Kidney (tissue), 14 donors: ENCODE results near the gene APP. TPM values are rescaled to one million over a fixed set of nuclear protein-coding genes. Genes with fewer than 3 reads are reported as not detected.

ENCODE experiments used
- DNase-seq, 5 donors: peaks; one replicate each; pipeline ENCODE4 v3.0.0-alpha.2; 2013 to 2020
- FAIRE-seq: peaks from 2 replicates; lab custom pipeline; 2012; peaks lifted over from hg19 to GRCh38; lab: Jason Lieb, UNC
- H3K27ac ChIP-seq, 2 donors: one replicate each; pipeline ENCODE4 v1.7.0; 2013; ENCODE audit warnings: low read depth in 2 of 2, low read length in 2 of 2, inconsistent platforms in 1 of 2
- H3K27me3 ChIP-seq: one replicate; pipeline ENCODE4 v1.7.1; 2013; ENCODE audit warnings: low read length, inconsistent platforms; ENCODE audit not compliant: control insufficient read depth, insufficient read depth
- H3K36me3 ChIP-seq, 3 donors: one replicate each; pipeline versions ENCODE4 v1.7.0 to v1.7.1; 2013; ENCODE audit warnings: low read length in 3 of 3, control low read depth in 1 of 3, inconsistent platforms in 1 of 3; ENCODE audit not compliant: insufficient read depth in 3 of 3, control insufficient read depth in 2 of 3
- H3K4me1 ChIP-seq, 3 donors: one replicate each; pipeline versions ENCODE4 v1.7.0 to v1.7.1; 2013; ENCODE audit warnings: low read length in 3 of 3, inconsistent platforms in 1 of 3, low read depth in 1 of 3; ENCODE audit not compliant: control insufficient read depth in 2 of 3, insufficient read depth in 2 of 3
- H3K4me3 ChIP-seq, 3 donors: one replicate each; pipeline versions ENCODE4 v1.7.0 to v1.8.1; 2013; ENCODE audit warnings: low read length in 3 of 3, control low read depth in 1 of 3, inconsistent platforms in 1 of 3
- H3K9ac ChIP-seq, 3 donors: one replicate each; pipeline versions ENCODE4 v1.7.0 to v1.7.1; 2013; ENCODE audit warnings: low read length in 3 of 3, control low read depth in 1 of 3, inconsistent platforms in 1 of 3
- H3K9me3 ChIP-seq, 3 donors: one replicate each; pipeline versions ENCODE4 v1.7.0 to v1.7.1; 2013; ENCODE audit warnings: low read length in 3 of 3, control low read depth in 1 of 3, inconsistent platforms in 1 of 3; ENCODE audit not compliant: control insufficient read depth in 2 of 3, insufficient read depth in 1 of 3
- intact Hi-C: fragments of 100-400 bp; cut with DNase I; formaldehyde crosslinking; loops from one replicate; pipeline ENCODE4 v1.11.1; 2022
- polyA plus RNA-seq: library from polyadenylated mRNA; stranded (reverse); fragments of 350-450 nt; fragmentation: Illumina TruSeq; extraction: RNeasy Lipid Tissue Mini Kit (QIAGEN cat#74804); gene quantifications from one replicate; pipeline ENCODE4 v1.2.3, GENCODE V29; 2014; ENCODE audit warnings: low read depth, low replicate concordance; ENCODE audit not compliant: insufficient read depth
- total RNA-seq: library from RNA; stranded (reverse); fragmentation: NEBNext Ultra II Directional; extraction: Animal tissue kit (Norgen Biotek cat#: 25700); gene quantifications from one replicate; pipeline ENCODE4 v1.2.1, GENCODE V29; 2021
- TF ChIP-seq, protein P1 (sequence below): IDR thresholded peaks from 3 replicates; pipeline ENCODE4 v1.5.1; 2012; ENCODE audit warnings: mild to moderate bottlenecking, moderate library complexity, borderline replicate concordance; ENCODE audit not compliant: insufficient read depth; ENCODE audit errors: extremely low read depth
- donor health status: control.
- donor health status: control.
- donor health status: control.
- donor health status: control.
- donor health status: control.
- donor health status: DM: yes; HTN: yes; CAD: no.
- donor health status: Normal renal cell carcinoma (clear cell type).

APP gene
- total and polyA plus RNA-seq, 2 donors from 2014 or later: 472 to 1,303 TPM

GRCh38 chr21:25965951-25966707, 204.4 kb downstream of the APP start:
- peak overlapping the region in 1 of 2 donors; percentile 48 for H3K27ac ChIP-seq
- TF ChIP-seq, protein P1, sequence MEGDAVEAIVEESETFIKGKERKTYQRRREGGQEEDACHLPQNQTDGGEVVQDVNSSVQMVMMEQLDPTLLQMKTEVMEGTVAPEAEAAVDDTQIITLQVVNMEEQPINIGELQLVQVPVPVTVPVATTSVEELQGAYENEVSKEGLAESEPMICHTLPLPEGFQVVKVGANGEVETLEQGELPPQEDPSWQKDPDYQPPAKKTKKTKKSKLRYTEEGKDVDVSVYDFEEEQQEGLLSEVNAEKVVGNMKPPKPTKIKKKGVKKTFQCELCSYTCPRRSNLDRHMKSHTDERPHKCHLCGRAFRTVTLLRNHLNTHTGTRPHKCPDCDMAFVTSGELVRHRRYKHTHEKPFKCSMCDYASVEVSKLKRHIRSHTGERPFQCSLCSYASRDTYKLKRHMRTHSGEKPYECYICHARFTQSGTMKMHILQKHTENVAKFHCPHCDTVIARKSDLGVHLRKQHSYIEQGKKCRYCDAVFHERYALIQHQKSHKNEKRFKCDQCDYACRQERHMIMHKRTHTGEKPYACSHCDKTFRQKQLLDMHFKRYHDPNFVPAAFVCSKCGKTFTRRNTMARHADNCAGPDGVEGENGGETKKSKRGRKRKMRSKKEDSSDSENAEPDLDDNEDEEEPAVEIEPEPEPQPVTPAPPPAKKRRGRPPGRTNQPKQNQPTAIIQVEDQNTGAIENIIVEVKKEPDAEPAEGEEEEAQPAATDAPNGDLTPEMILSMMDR: no peak
- H3K27me3 ChIP-seq: no peaks in the 10 kb centered on the region
- no peak for DNase-seq
- no peak overlapping the region for H3K9ac ChIP-seq
- peaks cover 0 to 7% (median 2%) of the 10 kb centered on the region in 3 donors for H3K4me1 ChIP-seq
- intact Hi-C loops: no loop called here
- no peaks in the 10 kb centered on the region for H3K9me3 ChIP-seq
- H3K4me3 ChIP-seq: no peak overlapping the region
- H3K36me3 ChIP-seq: peaks cover 0 to 6% (median 5%) of the 10 kb centered on the region in 3 donors
- FAIRE-seq: no peak

DNA sequence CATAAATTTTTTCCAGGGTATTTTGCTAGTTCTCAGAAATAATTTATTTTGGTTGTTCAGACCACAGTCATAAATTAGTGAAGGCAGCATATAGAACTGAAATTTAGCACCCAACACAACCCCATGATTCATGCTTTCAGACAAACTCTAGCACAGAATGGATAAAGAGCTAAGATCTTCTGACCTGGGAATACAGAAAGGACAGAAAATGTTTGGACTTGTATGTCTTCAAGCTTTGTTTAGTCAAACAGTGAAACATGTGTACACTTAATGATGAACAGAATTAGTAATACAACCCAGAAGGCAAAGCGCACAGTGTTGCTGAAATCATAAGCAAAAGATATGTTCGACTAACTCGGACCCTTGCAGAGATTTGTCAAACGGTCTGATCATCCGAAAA, 205.6 kb downstream of the APP start:
- intact Hi-C loops: no loop called here
- no peak for FAIRE-seq

DNA sequence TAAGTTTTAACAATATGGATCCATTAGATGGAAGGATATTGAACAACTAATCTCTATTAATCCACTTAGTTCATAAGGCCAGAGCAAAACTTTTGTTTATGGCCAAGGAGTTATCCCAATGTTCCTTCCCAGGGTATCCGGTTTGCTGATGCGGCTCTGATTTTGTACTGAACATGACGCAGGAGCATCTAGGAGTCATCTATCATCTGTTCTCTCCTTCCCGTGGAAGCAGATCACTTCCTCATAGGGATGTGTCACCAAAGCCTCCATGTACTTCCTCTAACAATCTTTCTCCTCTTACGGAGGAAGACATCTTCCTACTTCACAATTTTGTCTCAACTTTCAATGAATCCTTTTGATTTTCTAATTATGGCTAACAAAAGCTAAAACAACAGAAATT, 206.6 kb downstream of the APP start:
- no peak for FAIRE-seq
- peak in 1 of 5 donors; percentile 52 for DNase-seq
- Histone ChIP-seq H3K36me3 (peaks cover 0 to 5% (median 0%) of the 10 kb centered on the region in 3 donors), H3K4me3 (no peak overlapping the region), H3K9ac (no peak overlapping the region), H3K27me3 (no peaks in the 10 kb centered on the region), H3K9me3 (no peaks in the 10 kb centered on the region), H3K4me1 (peaks cover 0 to 7% (median 4%) of the 10 kb centered on the region in 3 donors), H3K27ac (peak overlapping the region; percentile 43 to 79)
- TF ChIP-seq, protein P1: no peak
- intact Hi-C loops: no loop called here

More for the DNA sequence above, 205.6 kb downstream of the APP start:
- DNase-seq: no peak
- Histone ChIP-seq H3K4me3 (no peak overlapping the region), H3K27me3 (no peaks in the 10 kb centered on the region), H3K4me1 (peaks cover 0 to 7% (median 4%) of the 10 kb centered on the region in 3 donors), H3K9me3 (no peaks in the 10 kb centered on the region), H3K27ac (peak overlapping the region in 1 of 2 donors; percentile 9), H3K36me3 (peaks cover 0 to 5% (median 0%) of the 10 kb centered on the region in 3 donors), H3K9ac (no peak overlapping the region)
- TF ChIP-seq, protein P1: no peak
